Tibial nerve (tissue), 3 donors: ENCODE results near the gene HTT.

Experiments
- POLR2A ChIP-seq, 2 donors: fragments of 450-650 bp; IDR thresholded peaks; one replicate each; pipeline ENCODE4 v1.6.1; 2017; ENCODE audit warnings: antibody characterized with exemption in 2 of 2, mild to moderate bottlenecking in 2 of 2, moderate library complexity in 2 of 2
- TF ChIP-seq, protein P1 (sequence below), 5 experiments: fragments of 200-600 bp in 3 of 5; fragments of 450-650 bp in 2 of 5; sonication (generic) in 3 of 5; IDR thresholded peaks; one replicate each; pipeline ENCODE4 v1.5.1; 2016 to 2019; ENCODE audit warnings: antibody characterized with exemption in 5 of 5, mild to moderate bottlenecking in 3 of 5, moderate library complexity in 2 of 5

DNA sequence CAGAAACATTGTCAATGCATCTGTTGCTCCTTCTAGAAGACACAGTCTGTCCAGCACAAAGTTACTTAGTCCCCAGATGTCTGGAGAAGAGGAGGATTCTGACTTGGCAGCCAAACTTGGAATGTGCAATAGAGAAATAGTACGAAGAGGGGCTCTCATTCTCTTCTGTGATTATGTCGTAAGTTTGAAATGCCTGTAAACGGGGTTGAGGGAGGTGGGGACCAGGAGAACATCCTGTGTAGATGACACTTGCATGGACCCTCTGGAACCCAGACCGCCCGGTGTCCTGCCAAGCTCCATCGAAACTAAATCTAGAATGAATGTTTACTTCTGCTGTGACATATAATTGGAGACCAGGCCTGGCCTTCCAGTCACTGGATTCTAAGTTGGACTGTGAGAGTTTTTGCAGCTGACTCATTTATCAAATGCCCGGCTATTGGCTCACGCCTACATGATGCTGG, 129.5 kb downstream of the HTT start:
- TF ChIP-seq, protein P1, sequence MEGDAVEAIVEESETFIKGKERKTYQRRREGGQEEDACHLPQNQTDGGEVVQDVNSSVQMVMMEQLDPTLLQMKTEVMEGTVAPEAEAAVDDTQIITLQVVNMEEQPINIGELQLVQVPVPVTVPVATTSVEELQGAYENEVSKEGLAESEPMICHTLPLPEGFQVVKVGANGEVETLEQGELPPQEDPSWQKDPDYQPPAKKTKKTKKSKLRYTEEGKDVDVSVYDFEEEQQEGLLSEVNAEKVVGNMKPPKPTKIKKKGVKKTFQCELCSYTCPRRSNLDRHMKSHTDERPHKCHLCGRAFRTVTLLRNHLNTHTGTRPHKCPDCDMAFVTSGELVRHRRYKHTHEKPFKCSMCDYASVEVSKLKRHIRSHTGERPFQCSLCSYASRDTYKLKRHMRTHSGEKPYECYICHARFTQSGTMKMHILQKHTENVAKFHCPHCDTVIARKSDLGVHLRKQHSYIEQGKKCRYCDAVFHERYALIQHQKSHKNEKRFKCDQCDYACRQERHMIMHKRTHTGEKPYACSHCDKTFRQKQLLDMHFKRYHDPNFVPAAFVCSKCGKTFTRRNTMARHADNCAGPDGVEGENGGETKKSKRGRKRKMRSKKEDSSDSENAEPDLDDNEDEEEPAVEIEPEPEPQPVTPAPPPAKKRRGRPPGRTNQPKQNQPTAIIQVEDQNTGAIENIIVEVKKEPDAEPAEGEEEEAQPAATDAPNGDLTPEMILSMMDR (IDR thresholded peaks at IDR 0.05) = no peak
- no peak for TF ChIP-seq POLR2A (IDR thresholded peaks at IDR 0.05)
